Heart right ventricle (tissue), 16 donors: ENCODE results near the gene NXN. TPM values are rescaled to one million over a fixed set of nuclear protein-coding genes. Genes with fewer than 3 reads are reported as not detected.

Experiments used
- ATAC-seq, 8 donors: fragments of 200-7000 bp; cut with Tn5 transposase; one replicate each; pipeline ENCODE4 v1.9.1; 2020; ENCODE audit warnings: mild to moderate bottlenecking in 8 of 8, moderate library complexity in 8 of 8, moderate number of reproducible peaks in 1 of 8
- DNase-seq, 2 donors: peaks; one replicate each; pipeline ENCODE4 v3.0.0-alpha.2; 2020
- H3K27ac ChIP-seq, 10 donors: fragments of 200-600 bp; sonication (generic) in 2 of 10; one replicate each; pipeline versions ENCODE4 v1.5.0 to v1.8.0; 2020 to 2022; ENCODE audit warnings: mild to moderate bottlenecking in 3 of 10
- H3K27me3 ChIP-seq, 7 donors: fragments of 200-600 bp; one replicate each; pipeline ENCODE4 v1.8.0; 2021 to 2022; ENCODE audit warnings: mild to moderate bottlenecking in 2 of 7
- H3K36me3 ChIP-seq, 9 donors: fragments of 200-600 bp; sonication (generic) in 1 of 9; one replicate each; pipeline versions ENCODE4 v1.5.0 to v1.8.0; 2020 to 2022; ENCODE audit warnings: mild to moderate bottlenecking in 2 of 9
- H3K4me1 ChIP-seq, 9 donors: fragments of 200-600 bp; sonication (generic) in 1 of 9; one replicate each; pipeline versions ENCODE4 v1.5.0 to v1.8.0; 2020 to 2022; ENCODE audit warnings: mild to moderate bottlenecking in 4 of 9
- H3K4me3 ChIP-seq, 10 donors: fragments of 200-600 bp; sonication (generic) in 2 of 10; one replicate each; pipeline versions ENCODE4 v1.5.0 to v1.8.0; 2020 to 2022; ENCODE audit warnings: mild to moderate bottlenecking in 7 of 10, moderate library complexity in 2 of 10
- H3K9me3 ChIP-seq, 11 donors: fragments of 200-600 bp in 10 of 11; sonication (generic) in 2 of 11; one replicate each; pipeline versions ENCODE4 v1.5.0 to v1.8.0; 2013 to 2022; ENCODE audit warnings: mild to moderate bottlenecking in 2 of 11, control low read depth in 1 of 11, moderate library complexity in 1 of 11
- CTCF ChIP-seq, 9 donors: fragments of 200-600 bp; sonication (generic) in 2 of 9; IDR thresholded peaks; one replicate each; pipeline versions ENCODE4 v1.5.0 to v1.8.0; 2021 to 2022; ENCODE audit warnings: antibody characterized with exemption in 9 of 9, mild to moderate bottlenecking in 5 of 9, moderate library complexity in 1 of 9
- WGBS, 2 donors: extraction: QIAGEN DNeasy Blood & Tissue Kit; methylation state at CpG; one replicate each; pipeline ENCODE4 v1.1.7; 2013; ENCODE audit warnings: inconsistent platforms in 1 of 2; 5-methylcytosine and 5-hydroxymethylcytosine counted together
- intact Hi-C, 10 donors: fragments of 100-400 bp; cut with DNase I; formaldehyde crosslinking; loops; one replicate each; pipeline versions ENCODE4 v1.11.1 to v1.14.2; 2022
- polyA plus RNA-seq, 2 donors: library from polyadenylated mRNA; stranded (reverse); fragments of 200-250 nt; gene quantifications; one replicate each; pipeline ENCODE4 v1.2.3, GENCODE V29; 2013
- total RNA-seq, 10 donors: library from RNA; stranded (reverse); fragmentation: NEBNext Ultra II Directional in 3 of 10; extraction: Animal tissue kit (Norgen Biotek cat#: 25700) in 3 of 10; gene quantifications; one replicate each; pipeline versions ENCODE4 v1.2.1 to v1.2.4, GENCODE V29; 2021 to 2023
- donor health status: Arrhythmogenic right ventricular cardiomyopathy.
- donor health status: ischemic (EF 13 %, LVEDD 7.1; RV severe dilation, severe dysfunction).
- donor health status: healthy with polysubstance abuse.
- donor health status: DM: no; HTN: yes; CAD: no.
- donor health status: DM: no; HTN: no; CAD: no.
- donor health status: ischemic (EF 25% LVEDD 6.9; RV normal size, moderate dysfunction).
- donor health status: ischemic (EF 25% LVEDD 5.7; RV mildly dilated, moderate dysfunction).
- donor health status: healthy.
- donor health status: DM: yes; HTN: yes; CAD: no.
- donor health status: Ischemic cardiomyopathy.
- donor health status: ischemic (EF 35%, LVEDD 5.7; RV mildly dilated, moderate dysfunction).
- donor health status: nonischemic (EF 11% LVEDD 7.7; RV severe dilation, severe dysfunction).
- donor health status: DM: yes; HTN: yes; CAD: no.
- donor health status: PGD.
- donor health status: ischemic (EF 29% LVEDD 5.4; RV normal size, mild dysfunction).
- donor health status: nonischemic (EF 23%, LVEDD 6.1; RV moderate dilation, normal function).

NXN gene
- total and polyA plus RNA-seq, 12 donors, result 9.9 to 24.4 (median 15.9) TPM

GRCh38 chr17:871751-872519, 107.6 kb downstream of the NXN start:
- no peaks in the 10 kb centered on the region for H3K27me3 ChIP-seq
- no peak for TF ChIP-seq CTCF (IDR thresholded peaks at IDR 0.05)
- DNase-seq (no peak), ATAC-seq (no peak)
- WGBS, 2 donors, result 80 to 87% methylated on average over 9 of the region's 9 CpGs
- H3K36me3 ChIP-seq, result no peaks in the 10 kb centered on the region
- intact Hi-C loops, result loop anchor here in 3 of 10 donors (10.0 kb wide), 3 partner anchors 67 to 183 kb away; partner anchors contain the start of gene NXN (in 1 of the 3)
- H3K4me3 ChIP-seq, result no peak overlapping the region
- peaks cover 11 to 35% (median 29%) of the 10 kb centered on the region in 9 donors for H3K4me1 ChIP-seq
- no peak overlapping the region for H3K27ac ChIP-seq
- no peaks in the 10 kb centered on the region for H3K9me3 ChIP-seq

- peak overlapping the region in 5 of 10 donors; percentile 6 to 37 (median 23) for H3K4me3 ChIP-seq
- intact Hi-C loops, result loop anchor here in 3 of 10 donors (10.0 kb wide), 3 partner anchors 65 to 185 kb away; partner anchors contain the start of gene NXN (in 1 of the 3)
- peaks cover 11 to 38% (median 30%) of the 10 kb centered on the region in 9 donors for H3K4me1 ChIP-seq
- peak in 1 of 2 donors; percentile 47 for DNase-seq
- no peaks in the 10 kb centered on the region for H3K36me3 ChIP-seq
- 47 to 51% methylated on average over 30 of the region's 30 CpGs for WGBS, 2 donors
- no peaks in the 10 kb centered on the region for H3K27me3 ChIP-seq
- peak; percentile 48 to 80 (median 72) for ATAC-seq
- H3K27ac ChIP-seq, result peak overlapping the region in 9 of 10 donors; percentile 50 to 89 (median 78)
- no peaks in the 10 kb centered on the region for H3K9me3 ChIP-seq
- TF ChIP-seq CTCF (IDR thresholded peaks at IDR 0.05), result no peak
Measured at GRCh38 chr17:869567-870525, 109.7 kb downstream of the NXN start.

- TF ChIP-seq CTCF (IDR thresholded peaks at IDR 0.05), result no peak
- Histone ChIP-seq H3K27me3 (no peaks in the 10 kb centered on the region), H3K36me3 (no peaks in the 10 kb centered on the region), H3K27ac (peak overlapping the region in 9 of 10 donors; percentile 50 to 89 (median 78)), H3K9me3 (no peaks in the 10 kb centered on the region), H3K4me3 (peak overlapping the region in 4 of 10 donors; percentile 6 to 37 (median 24)), H3K4me1 (peaks cover 11 to 38% (median 30%) of the 10 kb centered on the region in 9 donors)
- DNase-seq (peak; percentile 57 to 60), ATAC-seq (peak; percentile 75 to 95 (median 89))
- WGBS, 2 donors, result 40 to 43% methylated on average over 7 of the region's 7 CpGs
- intact Hi-C loops, result no loop called here
Measured at GRCh38 chr17:869086-869485, 110.5 kb downstream of the NXN start.
